Measurements from ENCODE around the gene ZMYM3. TPM values are rescaled to one million over a fixed set of nuclear protein-coding genes. Genes with fewer than 3 reads are reported as not detected.
A peak's percentile ranks its signal among the peaks of the same experiment; 100 is the strongest.

ZMYM3 gene
- total RNA-seq, 1 donor from 2014 or later, result 14.8 TPM

GRCh38 chrX:71214604-71215337 lies 39.2 kb downstream of the ZMYM3 start:
- ATAC-seq, result peak; percentile 79

DNA sequence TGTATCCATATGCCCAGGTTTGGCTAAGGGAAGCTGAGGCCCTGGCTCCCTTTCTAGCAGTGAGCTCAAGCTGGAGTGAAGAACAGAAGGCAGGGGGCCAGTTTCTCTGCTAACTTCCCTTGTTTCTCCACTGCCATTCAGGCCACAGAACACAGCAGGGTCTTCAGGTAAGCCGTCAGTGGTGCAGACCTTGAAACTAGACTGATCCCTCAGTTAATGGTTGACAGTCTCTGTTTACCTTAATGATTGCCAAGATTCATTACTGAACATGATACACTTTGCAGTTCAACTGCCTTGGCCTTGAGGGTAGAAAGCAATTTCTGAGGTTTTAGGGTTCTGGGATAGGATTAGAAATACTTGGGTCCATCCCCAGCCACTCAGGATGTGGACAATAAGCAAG lies 39.8 kb downstream of the ZMYM3 start:
- peak; percentile 54 for DNase-seq (ENCODE audit: low spot score)

More at GRCh38 chrX:71214604-71215337, 39.2 kb downstream of the ZMYM3 start:
- peak; percentile 85 for DNase-seq (ENCODE audit: low spot score)

GRCh38 chrX:71212536-71212935 lies 41.4 kb downstream of the ZMYM3 start:
- ATAC-seq, result no peak
- DNase-seq (ENCODE audit: low spot score), result no peak

More for the DNA sequence above, 39.8 kb downstream of the ZMYM3 start:
- peak; percentile 61 for ATAC-seq

DNA sequence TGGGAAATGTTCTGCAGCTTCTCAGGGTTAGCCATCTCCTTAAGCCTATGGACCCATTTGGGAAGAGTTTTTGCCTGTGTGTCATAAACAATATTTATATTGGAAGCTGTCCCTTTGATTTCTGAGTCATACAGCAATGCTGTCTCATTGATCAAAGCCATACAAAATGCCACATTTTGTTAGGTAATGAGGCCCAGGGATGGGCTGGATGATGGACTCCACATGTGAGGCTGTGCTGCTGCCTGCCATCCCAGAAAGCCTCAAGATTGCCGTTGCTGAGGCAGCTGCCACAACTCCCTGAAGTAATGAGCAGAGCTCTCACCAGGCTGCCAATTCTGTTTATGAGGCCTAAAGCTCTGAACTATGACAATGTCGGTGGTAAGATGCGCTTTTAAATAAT lies 43.1 kb downstream of the ZMYM3 start:
- ATAC-seq (no peak), DNase-seq (ENCODE audit: low spot score) (no peak)

- DNase-seq (ENCODE audit: low spot score) (no peak), ATAC-seq (peak; percentile 40)
These were observed 54.5 kb downstream of the ZMYM3 start for GRCh38 chrX:71199252-71200008.

GRCh38 chrX:71198066-71198465 lies 55.9 kb downstream of the ZMYM3 start:
- DNase-seq (ENCODE audit: low spot score), result no peak

DNA sequence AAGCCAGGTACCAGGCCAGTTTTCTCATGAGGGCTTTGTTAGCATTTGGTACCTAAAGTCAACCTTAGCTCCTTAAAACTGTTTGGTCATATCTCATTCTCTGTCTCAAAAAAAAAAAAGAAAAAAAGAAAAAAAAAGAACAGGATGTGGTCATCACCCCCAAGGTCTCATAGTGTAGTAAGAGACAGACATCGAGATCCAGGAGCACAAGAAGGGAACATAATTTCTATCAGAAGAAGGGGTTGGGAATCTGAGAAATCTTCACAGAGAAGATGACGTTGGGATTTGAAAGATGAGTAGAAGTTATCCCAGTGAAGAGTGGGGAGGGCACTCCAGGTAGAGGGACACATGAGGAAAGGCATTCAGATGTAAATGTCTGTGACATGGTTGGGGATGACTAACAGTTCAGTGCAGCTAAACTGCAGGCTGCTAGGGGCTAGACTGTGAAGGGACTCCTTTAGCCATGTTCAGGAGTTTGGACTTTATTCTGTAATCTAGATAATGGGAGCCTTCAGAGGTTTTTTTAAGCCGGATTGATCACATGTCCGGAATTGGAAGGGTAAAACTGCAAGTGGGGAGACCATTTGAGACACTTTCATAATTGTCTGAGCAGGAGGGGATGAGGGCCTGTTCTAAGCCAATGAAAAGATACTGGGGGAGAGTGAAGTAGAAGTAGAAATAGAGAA lies 57.8 kb downstream of the ZMYM3 start:
- no peak for ATAC-seq
- DNase-seq (ENCODE audit: low spot score), result no peak

More at GRCh38 chrX:71198066-71198465, 55.9 kb downstream of the ZMYM3 start:
- no peak for ATAC-seq

- ATAC-seq (no peak), DNase-seq (ENCODE audit: low spot score) (no peak)
These were observed 62.7 kb downstream of the ZMYM3 start for GRCh38 chrX:71191248-71191647.

Other genes with a start within 250 kb of the ZMYM3 start
- gene SNX12, start 185.8 kb downstream of the ZMYM3 start, total RNA-seq, result 19.4 TPM
- gene FOXO4, start 158.3 kb downstream of the ZMYM3 start, total RNA-seq, result 13.2 TPM
- not detected for gene CXorf65, start 147.4 kb downstream of the ZMYM3 start, total RNA-seq
- 1.9 TPM for gene IL2RG, start 142.6 kb downstream of the ZMYM3 start, total RNA-seq
- 9.6 TPM for gene MED12, start 135.5 kb downstream of the ZMYM3 start, total RNA-seq
- gene NLGN3, start 109.3 kb downstream of the ZMYM3 start, total RNA-seq, result 0.20 TPM
- gene GJB1, start 30.9 kb downstream of the ZMYM3 start, total RNA-seq, result 255 TPM
- 86.8 TPM for gene NONO, start 29.5 kb upstream of the ZMYM3 start, total RNA-seq
- gene ITGB1BP2, start 47.6 kb upstream of the ZMYM3 start, total RNA-seq, result 1.0 TPM
- gene TAF1, start 112.2 kb upstream of the ZMYM3 start, total RNA-seq, result 13.2 TPM

Data from left lobe of liver (tissue), 2 donors.